K562 (cell line): ENCODE results near the gene ARAP1. TPM values are rescaled to one million over a fixed set of nuclear protein-coding genes. Genes with fewer than 3 reads are reported as not detected.

Experiments used
- ATF3 ChIP-seq, 2 experiments: fragments of 450-650 bp in 1 of 2; sonication (generic) in 1 of 2; formaldehyde crosslinking in 1 of 2; IDR thresholded peaks in 1 of 2; conservative IDR thresholded peaks in 1 of 2; 2 replicates each; pipeline versions ENCODE4 v1.6.1 to v1.8.1; 2016 to 2023; ENCODE audit warnings: mild to moderate bottlenecking in 2 of 2, moderate library complexity in 2 of 2, inconsistent platforms in 1 of 2, missing genetic modification reagents in 1 of 2
- ATF7 ChIP-seq: fragments of 450-650 bp; IDR thresholded peaks from 2 replicates; pipeline ENCODE4 v1.7.1; 2014; ENCODE audit warnings: mild to moderate bottlenecking, moderate library complexity
- CBFA2T2 ChIP-seq: fragments of 450-650 bp; conservative IDR thresholded peaks from 2 replicates; pipeline ENCODE4 v1.6.1; 2017; ENCODE audit warnings: mild to moderate bottlenecking
- CBX1 ChIP-seq: sonication (generic); IDR thresholded peaks from 2 replicates; pipeline ENCODE4 v1.6.1; 2016; ENCODE audit warnings: antibody characterized with exemption, low read depth, mild to moderate bottlenecking
- COPS2 ChIP-seq: fragments of 450-650 bp; conservative IDR thresholded peaks from 2 replicates; pipeline ENCODE4 v1.6.1; 2016; ENCODE audit warnings: mild to moderate bottlenecking, moderate library complexity
- CUX1 ChIP-seq: fragments of 200-800 bp; sonication (Bioruptor generic); IDR thresholded peaks from 2 replicates; pipeline ENCODE4 v1.6.1; 2016; ENCODE audit warnings: missing genetic modification characterization, missing compliant biosample characterization
- DMBX1 ChIP-seq: fragments of 250-450 bp; sonication (Bioruptor Pico); IDR thresholded peaks from 2 replicates; pipeline ENCODE4 v1.8.0; 2022; ENCODE audit warnings: inconsistent platforms, mild to moderate bottlenecking, moderate library complexity, borderline replicate concordance
- EP300 ChIP-seq: IDR thresholded peaks from 2 replicates; pipeline ENCODE4 v1.6.1; 2012; ENCODE audit warnings: low read length, improper control_type of control experiment
- EP400 ChIP-seq: fragments of 450-650 bp; IDR thresholded peaks from 2 replicates; pipeline ENCODE4 v1.6.1; 2017; ENCODE audit warnings: antibody characterized with exemption, mild to moderate bottlenecking, moderate library complexity
- ETV1 ChIP-seq: fragments of 450-650 bp; conservative IDR thresholded peaks from 2 replicates; pipeline ENCODE4 v1.6.1; 2016; ENCODE audit warnings: missing genetic modification characterization, control low read depth, low read depth, missing compliant biosample characterization
- FOXK1 ChIP-seq: sonication (generic); formaldehyde crosslinking; IDR thresholded peaks from 2 replicates; pipeline ENCODE4 v1.8.0; 2022; ENCODE audit warnings: missing genetic modification reagents, mild to moderate bottlenecking, borderline replicate concordance
- JUN ChIP-seq, 2 experiments: sonication (generic) in 1 of 2; formaldehyde crosslinking in 1 of 2; IDR thresholded peaks; 2 replicates each; pipeline versions ENCODE4 v1.6.1 to v1.8.0; 2012 to 2022; ENCODE audit warnings: borderline replicate concordance in 2 of 2, mild to moderate bottlenecking in 2 of 2, improper control_type of control experiment in 1 of 2, low read depth in 1 of 2, low read length in 1 of 2, missing genetic modification reagents in 1 of 2
- KHSRP ChIP-seq: fragments of 450-650 bp; IDR thresholded peaks from 2 replicates; pipeline ENCODE4 v1.6.1; 2017
- PRDM10 ChIP-seq: fragments of 450-650 bp; IDR thresholded peaks from 2 replicates; pipeline ENCODE4 v1.6.1; 2018; ENCODE audit not compliant: partially characterized antibody
- ZNF140 ChIP-seq: fragments of 250-450 bp; sonication (Bioruptor Pico); IDR thresholded peaks from 2 replicates; pipeline ENCODE4 v1.8.0; 2021; ENCODE audit warnings: moderate library complexity, mild to moderate bottlenecking, inconsistent platforms
- ZNF316 ChIP-seq: fragments of 450-650 bp; IDR thresholded peaks from 2 replicates; pipeline ENCODE4 v1.6.1; 2016
- polyA plus RNA-seq, 8 experiments: library from polyadenylated mRNA; depleted of rRNA in 4 of 8; stranded (reverse) in 5 of 8; unstranded in 3 of 8; fragments of >200 nt; fragmentation: Nextera tagmentation in 2 of 8; fragmentation: Illumina TruSeq in 1 of 8; extraction: Ambion mirVana in 2 of 8; extraction: Trizol in 1 of 8; gene quantifications; 2 replicates each; pipeline versions ENCODE4 v1.2.1 to v1.2.3, GENCODE V29; 2011 to 2014; ENCODE audit warnings: inconsistent platforms in 1 of 8, missing spikeins in 1 of 8
- total RNA-seq, 7 experiments: library from RNA; depleted of rRNA in 6 of 7; stranded (reverse); fragments of >200 nt in 6 of 7; fragmentation: Illumina TruSeq in 2 of 7; extraction: Trizol in 2 of 7; gene quantifications; 2 replicates each; pipeline versions ENCODE4 v1.2.1 to v1.2.3, GENCODE V29; 2011 to 2021; ENCODE audit warnings: low replicate concordance in 1 of 7

Gene ARAP1
- total and polyA plus RNA-seq, 9 of the 15 experiments (the other 6 are each of a cell fraction or from before 2014, with no cell fraction given), result 0.23 to 67.0 (median 24.6) TPM

- TF ChIP-seq CUX1, result no peak
- TF ChIP-seq EP300, result peak; percentile 51
- peak; percentile 15 for TF ChIP-seq ATF3 (IDR thresholded peaks at IDR 0.05)
- TF ChIP-seq ATF3 (CRISPR knock-in tag; conservative IDR thresholded peaks at IDR 0.05), result no peak
- TF ChIP-seq CBX1, result 0 out of 2 replicates have a peak, but pooled peaks have one; percentile 16
- 0 out of 2 replicates have a peak, but pooled peaks have one; percentile 49 for TF ChIP-seq KHSRP
- peak; percentile 41; the same call in 1 of the 2 replicates for TF ChIP-seq CBFA2T2
- TF ChIP-seq PRDM10, result peak; percentile 14
- TF ChIP-seq DMBX1, result peak; percentile 52; the same call in 1 of the 2 replicates
- TF ChIP-seq JUN (IDR thresholded peaks at IDR 0.05; ENCODE audit: borderline replicate concordance, low read depth, low read length), result peak; percentile 45; the same call in 1 of the 2 replicates
- TF ChIP-seq JUN (CRISPR knock-in tag; IDR thresholded peaks at IDR 0.05; ENCODE audit: borderline replicate concordance), result 0 out of 2 replicates have a peak, but pooled peaks have one; percentile 58
- TF ChIP-seq EP400, result peak; percentile 48; the same call in 1 of the 2 replicates
- TF ChIP-seq COPS2, result no peak
- peak; percentile 64 for TF ChIP-seq ATF7
- TF ChIP-seq FOXK1 (CRISPR knock-in tag), result 0 out of 2 replicates have a peak, but pooled peaks have one; percentile 20
- no peak for TF ChIP-seq ZNF140
- TF ChIP-seq ZNF316, result peak; percentile 57
- TF ChIP-seq ETV1, result peak; percentile 43; the same call in 1 of the 2 replicates
Measured at GRCh38 chr11:72758690-72759389, 6.6 kb upstream of the ARAP1 start (continued).
